8988T (cell line): ENCODE data around the gene ERI3.

Source experiments
- DNase-seq: peaks from one replicate; pipeline ENCODE4 v3.0.0; 2011

ERI3 gene

DNA sequence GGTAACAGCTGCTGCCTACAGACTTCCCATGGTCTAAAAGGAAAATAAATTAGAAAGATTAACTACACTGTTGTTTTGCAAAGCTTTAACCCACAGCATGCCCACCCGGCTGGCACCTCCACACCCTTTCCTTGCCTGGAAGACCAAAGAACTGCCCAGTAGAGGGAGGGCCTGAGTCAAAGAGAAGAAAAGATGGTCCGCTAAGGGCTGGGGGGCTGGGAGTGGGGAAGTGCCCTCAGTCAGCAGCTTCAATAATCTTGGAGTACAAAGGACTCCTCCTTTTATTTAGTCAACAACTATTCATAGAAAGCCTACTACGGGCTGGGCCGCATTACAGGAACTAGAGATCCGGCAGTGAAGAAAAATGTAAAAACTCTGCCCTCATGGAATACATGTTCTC lies 40.6 kb downstream of the ERI3 start:
- DNase-seq: no peak

GRCh38 chr1:44313265-44313918 lies 41.7 kb downstream of the ERI3 start:
- DNase-seq: no peak

DNA sequence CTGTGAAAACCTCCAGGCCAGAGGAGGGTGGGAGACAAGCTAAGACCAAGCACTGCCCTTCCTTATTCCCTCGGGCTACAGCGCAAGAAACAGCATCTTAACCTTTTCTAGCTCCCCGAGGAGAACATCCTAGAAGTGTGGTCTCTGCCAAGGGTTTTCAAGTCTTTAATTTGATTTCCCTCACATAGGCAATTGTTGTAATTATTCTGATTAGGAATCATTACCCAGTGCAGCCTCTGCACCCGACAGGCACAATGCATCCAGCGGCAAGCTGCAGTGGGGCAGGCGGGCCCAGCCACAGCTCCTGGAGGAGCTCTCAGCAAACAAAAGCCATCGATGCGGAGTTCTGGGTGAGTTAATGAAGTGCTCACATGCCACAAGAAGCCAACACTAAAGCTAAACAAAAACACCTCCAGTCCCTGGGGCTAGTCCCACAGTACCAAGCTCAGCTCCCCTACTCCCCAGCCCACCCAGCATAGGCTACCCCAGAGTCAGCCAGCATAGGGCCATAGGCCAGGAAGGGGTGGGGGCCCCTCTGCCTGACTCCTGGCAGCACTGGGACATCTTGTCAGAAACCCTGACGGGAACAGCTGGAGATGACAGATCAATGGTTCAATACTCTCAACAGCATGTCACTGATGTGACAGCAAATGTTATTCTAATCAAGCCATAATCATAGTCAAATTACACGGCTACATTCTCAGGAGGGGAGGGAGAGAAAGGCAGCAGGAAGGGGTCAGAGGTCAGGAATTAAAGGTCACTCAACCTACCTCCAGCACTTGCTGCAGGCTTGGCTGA lies 42.5 kb downstream of the ERI3 start:
- DNase-seq: no peak

GRCh38 chr1:44310006-44310405 lies 45.1 kb downstream of the ERI3 start:
- no peak for DNase-seq

- no peak for DNase-seq
Measured at GRCh38 chr1:44305962-44306422, 49.1 kb downstream of the ERI3 start.

- no peak for DNase-seq
Measured at GRCh38 chr1:44303532-44303931, 51.5 kb downstream of the ERI3 start.

DNA sequence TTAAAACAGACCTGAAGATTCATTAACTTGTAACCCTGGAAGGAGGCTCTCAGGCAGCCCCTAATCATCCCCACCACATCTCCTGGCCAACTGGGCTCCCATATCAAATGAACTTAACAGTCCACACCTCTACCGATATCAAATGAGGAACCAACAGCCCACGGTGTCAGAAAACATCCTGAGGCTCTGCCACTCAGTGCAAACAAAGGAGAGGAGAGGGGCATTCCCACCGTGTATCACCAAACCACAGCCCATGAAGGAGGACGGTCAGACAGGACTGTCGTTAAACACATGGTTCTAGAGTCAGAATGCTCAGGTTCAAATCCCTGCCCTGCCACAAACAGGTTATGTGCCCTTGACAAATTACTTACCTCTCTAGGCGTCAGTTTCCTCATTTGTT lies 52.5 kb downstream of the ERI3 start:
- no peak for DNase-seq

GRCh38 chr1:44301442-44301841 lies 53.6 kb downstream of the ERI3 start:
- no peak for DNase-seq

- DNase-seq: no peak
Measured at GRCh38 chr1:44300852-44301251, 54.2 kb downstream of the ERI3 start.

DNA sequence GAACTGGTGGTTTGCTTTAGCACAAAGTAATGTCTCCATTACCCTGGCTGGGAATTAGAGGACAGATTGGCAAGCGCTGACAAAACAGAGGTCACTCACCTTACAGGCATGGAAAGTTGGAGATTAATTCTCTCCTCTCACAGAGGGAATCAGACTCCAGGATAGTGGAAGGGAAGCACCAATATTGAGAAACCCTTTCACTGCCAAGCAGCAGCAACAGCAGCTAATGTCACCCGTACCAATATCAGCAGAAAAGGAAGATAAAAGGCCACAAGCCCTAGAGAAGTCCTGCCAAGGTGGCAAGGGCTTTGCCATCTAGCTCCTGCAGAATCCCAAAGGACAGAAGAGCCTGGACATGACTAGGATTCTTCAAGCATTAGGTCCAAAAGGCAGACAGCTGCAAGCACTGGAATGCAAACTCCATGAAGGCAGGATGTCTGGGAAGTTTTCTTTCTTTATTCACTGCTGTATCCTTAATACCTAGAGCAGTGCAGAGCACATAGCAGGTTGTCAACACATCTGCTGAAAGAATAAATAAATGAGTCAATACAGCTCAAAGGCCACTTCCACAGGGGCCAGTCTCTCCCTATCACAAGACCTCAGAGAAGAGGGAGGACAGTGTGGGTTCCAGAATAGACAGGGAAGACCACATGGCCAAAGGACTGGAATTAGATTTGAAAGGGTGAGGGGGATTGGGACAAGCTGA lies 57.2 kb downstream of the ERI3 start:
- no peak for DNase-seq

GRCh38 chr1:44296806-44297205 lies 58.3 kb downstream of the ERI3 start:
- DNase-seq: no peak

DNA sequence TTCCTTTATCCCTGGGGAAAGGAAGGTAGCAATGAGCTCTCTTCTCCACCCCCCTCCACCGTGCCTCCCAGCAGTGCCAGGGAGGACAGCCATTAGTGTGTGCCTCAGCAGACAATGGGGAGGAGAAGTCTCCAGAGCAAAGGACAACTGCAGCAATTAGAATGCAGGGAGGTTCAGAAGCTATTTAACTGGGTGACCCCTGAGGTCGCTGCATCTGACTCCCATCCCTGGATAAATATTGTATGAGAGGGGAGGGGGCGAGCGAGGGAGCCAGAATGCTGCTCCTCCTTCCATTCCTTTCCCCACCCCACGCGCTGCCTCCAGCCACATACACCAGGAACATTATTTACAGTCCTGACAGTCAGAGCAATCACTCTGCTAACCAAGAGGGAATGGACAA lies 59.0 kb downstream of the ERI3 start:
- no peak for DNase-seq

- no peak for DNase-seq
Measured at GRCh38 chr1:44294588-44295007, 60.5 kb downstream of the ERI3 start.

GRCh38 chr1:44293761-44294315 lies 61.2 kb downstream of the ERI3 start:
- DNase-seq: no peak

- DNase-seq: no peak
Measured at GRCh38 chr1:44292651-44293050, 62.4 kb downstream of the ERI3 start.

GRCh38 chr1:44290250-44291094 lies 64.6 kb downstream of the ERI3 start:
- DNase-seq: no peak

DNA sequence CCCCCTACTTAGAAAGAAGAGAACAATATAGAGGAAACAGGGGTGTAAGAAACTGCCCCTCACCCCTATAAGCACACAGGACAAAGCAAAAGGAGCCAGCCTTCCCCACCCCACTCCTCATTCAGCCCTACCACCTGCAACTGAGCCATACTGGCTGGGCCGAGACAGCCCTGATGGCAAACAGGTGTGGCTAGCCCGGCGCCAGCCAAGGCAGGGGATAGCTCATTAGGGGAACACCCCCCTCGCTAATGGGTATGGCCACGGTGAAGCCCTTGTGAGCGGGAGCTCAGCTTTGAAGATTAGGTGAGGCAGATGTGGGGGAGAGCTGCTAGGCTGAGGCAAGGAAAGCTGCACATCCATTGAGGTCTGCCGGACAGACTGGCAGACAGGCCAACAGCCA lies 65.5 kb downstream of the ERI3 start:
- no peak for DNase-seq

- DNase-seq: no peak
Measured at GRCh38 chr1:44288883-44289282, 66.2 kb downstream of the ERI3 start.

GRCh38 chr1:44284184-44284583 lies 70.9 kb downstream of the ERI3 start:
- DNase-seq: no peak

DNA sequence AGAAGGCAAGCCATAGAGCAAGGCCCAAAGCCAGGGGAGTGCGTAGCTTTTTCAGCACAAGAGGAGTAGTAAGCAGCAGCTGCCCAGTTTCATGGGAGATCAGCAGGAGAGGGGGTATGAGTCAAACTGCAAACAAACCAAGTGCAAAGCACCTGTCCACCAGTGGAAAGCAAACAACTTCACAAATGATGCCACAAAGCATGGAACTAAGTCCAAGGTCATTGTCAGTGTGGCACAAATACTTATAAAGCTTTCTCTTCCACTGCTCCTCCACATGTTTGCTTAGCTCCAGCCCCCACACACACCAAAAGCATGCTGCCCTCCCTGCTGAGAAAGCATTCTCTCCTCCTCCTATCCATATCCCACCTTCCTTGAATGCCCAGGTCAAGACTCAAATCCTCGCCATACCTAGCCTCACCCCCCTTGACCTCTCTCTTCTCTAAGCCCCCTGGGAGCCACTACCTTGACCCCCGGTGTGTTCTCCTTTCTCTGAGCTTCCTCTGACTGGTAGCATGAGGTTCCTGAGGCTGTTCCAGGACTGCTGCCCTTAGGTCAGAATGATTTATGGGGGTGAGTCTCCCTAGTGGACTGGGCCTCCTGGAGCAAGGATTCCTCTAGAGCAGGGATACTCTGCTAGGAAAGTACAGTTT lies 71.4 kb downstream of the ERI3 start:
- DNase-seq: no peak

DNA sequence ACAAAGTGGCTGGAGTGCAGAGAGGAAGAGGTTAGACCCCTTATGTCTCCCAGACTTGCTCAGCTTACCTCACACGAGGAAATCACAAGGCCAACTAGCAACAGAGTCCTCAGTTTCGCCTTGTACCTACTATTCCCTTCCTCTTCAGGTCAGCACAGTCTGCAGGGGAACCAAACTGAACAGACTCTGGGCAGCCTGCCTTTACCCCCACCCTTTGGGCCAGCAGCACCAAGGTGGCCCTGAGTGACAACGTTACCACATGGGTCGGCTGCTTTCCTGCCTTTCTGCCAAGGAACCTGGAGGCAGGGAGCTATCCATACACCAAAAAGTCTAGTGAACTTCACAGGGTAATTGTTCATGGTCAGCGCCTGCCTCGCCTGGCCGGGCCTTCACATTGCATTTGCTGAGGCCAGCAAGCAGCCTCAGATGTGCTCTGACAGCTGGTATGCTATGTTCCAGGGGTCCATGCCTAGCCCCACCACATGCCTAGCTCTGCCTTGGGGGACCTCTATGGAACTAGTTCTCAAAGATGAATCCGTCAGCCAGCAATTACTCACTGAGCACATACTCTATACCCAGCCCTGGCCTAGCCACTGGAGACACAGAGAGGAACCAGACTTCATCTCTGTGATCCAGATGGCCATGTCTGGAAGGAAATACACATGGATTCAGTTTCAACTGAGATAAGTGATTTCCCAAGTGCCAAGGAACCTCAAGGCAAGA lies 72.2 kb downstream of the ERI3 start:
- DNase-seq: no peak
